ENCODE data around the gene LYST. TPM values are rescaled to one million over a fixed set of nuclear protein-coding genes. Genes with fewer than 3 reads are reported as not detected.

Gene LYST
- total and polyA plus RNA-seq, 10 of the 15 experiments (the other 5 are each of a cell fraction or from before 2014, with no cell fraction given): 3.3 to 28.1 (median 5.6) TPM

GRCh38 chr1:235881930-235882700, 15.4 kb upstream of the LYST start:
- Histone ChIP-seq H3K9ac (ENCODE audit: control insufficient read depth, insufficient read depth, low read length) (peak overlapping the region; percentile 19), H3K9me3 (replicated peaks; ENCODE audit: control insufficient read depth, insufficient read depth, low read length) (no peaks in the 10 kb centered on the region; the same call in 2 of the 3 replicates), H3K27me3 (replicated peaks in 1 of 2; ENCODE audit: control insufficient read depth in 2 of 2, insufficient read depth in 2 of 2, low read length in 1 of 2) (no peaks in the 10 kb centered on the region), H3K27ac (ENCODE audit: control insufficient read depth, insufficient read depth) (peak overlapping the region; percentile 71), H4K20me1 (ENCODE audit: control insufficient read depth, insufficient read depth) (no peaks in the 10 kb centered on the region), H3K36me3 (ENCODE audit: control insufficient read depth in 2 of 2, insufficient read depth in 2 of 2, low read length in 1 of 2) (no peaks in the 10 kb centered on the region), H3K79me2 (ENCODE audit: control insufficient read depth, insufficient read depth, low read length) (peaks cover 41% of the 10 kb centered on the region), H3K4me2 (ENCODE audit: control insufficient read depth, insufficient read depth) (peak overlapping the region; percentile 30), H3K4me3 (peak overlapping the region; percentile 33; the same call in 1 of the 2 replicates), H2AFZ (ENCODE audit: control insufficient read depth, low read depth, low read length) (no peak overlapping the region; the same call in 1 of the 2 replicates), H3K4me1 (ENCODE audit: control insufficient read depth, insufficient read depth, low read length) (peaks cover 28% of the 10 kb centered on the region)
- FAIRE-seq: no peak
- TF ChIP-seq SUPT20H (IDR thresholded peaks at IDR 0.05; ENCODE audit: borderline replicate concordance, control insufficient read depth, low read depth, low read length) (no peak), IKZF1 (conservative IDR thresholded peaks at IDR 0.05) (0 out of 2 replicates have a peak, but pooled peaks have one; percentile 7), MAX (IDR thresholded peaks at IDR 0.05; ENCODE audit: low read depth, low read length) (no peak), IKZF2 (IDR thresholded peaks at IDR 0.05) (0 out of 4 replicates have a peak, but pooled peaks of 1 of the 2 experiments have one; percentile 37)
- no peak for DNase-seq (ENCODE audit: low read depth, low spot score)
- SMC1A ChIA-PET (ENCODE audit: uncharacterized antibody, unreplicated experiment): interaction anchor here (0.7 to 6.0 kb wide), 18 partner anchors 11 to 117 kb away, joined by 3 to 84 read pairs (median 6); partner anchors contain the start of gene LYST
- peak; percentile 3; the same call in 2 of the 3 replicates for ATAC-seq
- RAD21 ChIA-PET (ENCODE audit: unreplicated experiment): interaction anchor here (1.0 to 8.3 kb wide), 9 partner anchors 14 to 117 kb away, joined by 3 to 52 read pairs (median 4); partner anchors contain the start of gene LYST
- CTCF ChIA-PET: interaction anchor here (1.1 to 2.3 kb wide), 5 partner anchors 13 to 90 kb away, joined by 3 to 10 read pairs (median 4); no protein-coding TSS in a partner anchor
- intact Hi-C loops (cut with micrococcal nuclease; ENCODE audit: unreplicated experiment) (loop anchor here (5.0 kb wide), 2 partner anchors 70 to 115 kb away; no protein-coding TSS in a partner anchor), in situ Hi-C loops (cut with MboI) (loop anchor here (10.0 kb wide), 2 partner anchors 273 to 403 kb away; partner anchors contain the start of gene ERO1B)
- POLR2A ChIA-PET: interaction anchor here (0.6 to 6.0 kb wide), 6 partner anchors 14 to 90 kb away, joined by 3 to 64 read pairs (median 4); partner anchors contain the start of gene LYST
- no TSS peak for BruUV-seq (replicated peaks)
- 95% methylated on average over 5 of the region's 5 CpGs for WGBS (ENCODE audit: insufficient coverage, insufficient replicate concordance, low lambda C conversion rate, missing lambda C conversion rate)
